ENCODE results near the gene TPP1.

Gene TPP1

DNA sequence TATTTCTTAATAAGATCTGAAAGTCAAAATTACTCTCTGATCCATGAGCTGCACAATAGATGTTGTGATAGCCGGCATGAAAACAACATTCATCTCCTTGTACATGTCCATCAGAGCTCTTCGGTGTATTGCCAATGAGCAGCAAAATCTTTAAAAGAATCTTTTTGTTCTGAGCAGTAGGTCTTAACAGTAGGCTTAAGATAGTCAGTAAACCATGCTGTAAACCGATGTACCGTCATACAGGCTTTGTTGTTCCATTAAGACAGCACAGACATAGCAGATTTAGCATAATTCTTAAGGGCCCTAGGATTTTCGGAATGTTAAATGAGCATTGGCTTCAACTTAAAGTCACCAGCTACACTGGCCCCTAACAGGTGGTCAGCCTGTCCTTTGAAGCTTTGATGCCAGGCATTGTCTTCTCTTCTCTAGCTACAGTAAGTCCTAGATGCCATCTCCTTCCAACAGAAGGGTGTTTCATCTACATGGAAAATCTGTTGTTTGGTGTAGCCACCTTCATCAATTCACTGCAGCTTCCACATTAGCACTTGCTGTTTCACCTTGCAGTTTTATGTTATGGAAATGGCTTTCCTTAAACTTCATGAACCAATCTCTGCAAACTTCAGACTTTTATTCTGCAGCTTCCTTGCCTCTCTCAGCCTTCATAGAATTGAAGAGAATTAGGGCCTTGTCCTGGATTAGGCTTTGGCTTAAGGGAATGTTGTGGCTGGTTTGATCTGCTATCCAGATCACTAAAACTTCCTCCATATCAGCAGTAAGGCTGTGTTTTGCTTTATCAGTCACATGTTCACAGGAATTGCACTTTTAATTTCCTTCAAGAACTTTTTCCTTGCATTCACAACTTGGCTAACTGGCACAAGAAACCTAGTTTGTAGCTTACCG is 44.2 kb downstream of the TPP1 start:
- TF ChIP-seq, protein P1, sequence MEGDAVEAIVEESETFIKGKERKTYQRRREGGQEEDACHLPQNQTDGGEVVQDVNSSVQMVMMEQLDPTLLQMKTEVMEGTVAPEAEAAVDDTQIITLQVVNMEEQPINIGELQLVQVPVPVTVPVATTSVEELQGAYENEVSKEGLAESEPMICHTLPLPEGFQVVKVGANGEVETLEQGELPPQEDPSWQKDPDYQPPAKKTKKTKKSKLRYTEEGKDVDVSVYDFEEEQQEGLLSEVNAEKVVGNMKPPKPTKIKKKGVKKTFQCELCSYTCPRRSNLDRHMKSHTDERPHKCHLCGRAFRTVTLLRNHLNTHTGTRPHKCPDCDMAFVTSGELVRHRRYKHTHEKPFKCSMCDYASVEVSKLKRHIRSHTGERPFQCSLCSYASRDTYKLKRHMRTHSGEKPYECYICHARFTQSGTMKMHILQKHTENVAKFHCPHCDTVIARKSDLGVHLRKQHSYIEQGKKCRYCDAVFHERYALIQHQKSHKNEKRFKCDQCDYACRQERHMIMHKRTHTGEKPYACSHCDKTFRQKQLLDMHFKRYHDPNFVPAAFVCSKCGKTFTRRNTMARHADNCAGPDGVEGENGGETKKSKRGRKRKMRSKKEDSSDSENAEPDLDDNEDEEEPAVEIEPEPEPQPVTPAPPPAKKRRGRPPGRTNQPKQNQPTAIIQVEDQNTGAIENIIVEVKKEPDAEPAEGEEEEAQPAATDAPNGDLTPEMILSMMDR (conservative IDR thresholded peaks at IDR 0.05; ENCODE audit: low read depth) = no peak
- H3K27ac ChIP-seq = no peak overlapping the region
- CTCF ChIA-PET = interaction anchor here (1.3 kb wide), 1 partner anchor 44 kb away, joined by 3 read pairs; no protein-coding TSS in a partner anchor
- POLR2A ChIA-PET (ENCODE audit: low non-redundant PET) = no interaction called here
- no peak for DNase-seq (ENCODE audit: low spot score)

DNA sequence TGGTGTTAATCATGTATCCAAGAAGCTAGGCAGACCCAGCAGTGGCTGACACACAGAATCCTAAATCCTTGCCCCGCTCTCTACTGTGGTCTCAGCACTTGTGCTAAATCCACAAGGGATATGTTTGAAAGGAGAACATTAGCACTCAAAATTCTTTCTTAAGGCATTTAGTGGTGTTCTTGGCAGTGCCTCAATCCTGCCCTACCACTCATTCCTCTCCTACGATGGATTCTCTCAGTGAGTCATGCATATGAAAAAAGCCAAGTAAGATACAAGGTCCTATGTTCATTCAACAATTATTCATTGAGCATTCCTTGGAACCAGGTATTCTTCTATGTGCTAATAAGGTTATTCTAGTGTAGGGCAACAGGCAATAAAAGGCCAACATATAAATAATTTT is 47.0 kb downstream of the TPP1 start:
- no peak overlapping the region for H3K27ac ChIP-seq
- ChIA-PET POLR2A (ENCODE audit: low non-redundant PET) (no interaction called here), CTCF (no interaction called here)
- no peak for DNase-seq (ENCODE audit: low spot score)
- TF ChIP-seq, protein P1 (conservative IDR thresholded peaks at IDR 0.05; ENCODE audit: low read depth) = no peak

DNA sequence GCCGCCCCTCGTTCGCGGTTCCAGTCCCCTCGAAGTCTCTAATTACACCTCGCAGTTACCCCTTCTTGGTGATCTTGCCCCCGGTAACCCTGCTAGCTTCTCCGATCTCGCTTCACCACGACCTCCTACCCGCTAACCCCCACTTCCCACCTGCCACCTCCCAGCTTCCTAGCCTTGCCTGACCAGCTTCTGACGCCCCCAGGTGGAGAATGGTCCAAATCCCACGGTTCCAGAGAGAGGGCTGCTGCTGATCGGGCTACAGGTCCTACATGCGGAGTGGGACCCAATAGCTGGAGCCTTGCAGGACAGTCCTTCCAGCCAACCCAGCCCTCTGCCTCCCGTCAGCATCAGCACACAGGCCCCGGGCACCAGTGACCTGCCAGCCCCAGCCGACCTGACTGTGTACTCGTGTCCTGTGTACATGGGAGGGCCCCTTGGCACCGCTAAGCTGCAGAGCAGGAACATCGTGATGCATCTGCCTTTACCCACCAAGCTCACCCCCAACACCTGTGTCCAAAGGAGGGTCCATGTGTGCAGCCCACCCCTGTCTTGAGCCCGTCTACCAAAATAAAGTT is 47.7 kb downstream of the TPP1 start:
- CTCF ChIA-PET = no interaction called here
- no peak overlapping the region for H3K27ac ChIP-seq
- DNase-seq (ENCODE audit: low spot score) = no peak
- TF ChIP-seq, protein P1 (conservative IDR thresholded peaks at IDR 0.05; ENCODE audit: low read depth) = no peak
- POLR2A ChIA-PET (ENCODE audit: low non-redundant PET) = no interaction called here

DNA sequence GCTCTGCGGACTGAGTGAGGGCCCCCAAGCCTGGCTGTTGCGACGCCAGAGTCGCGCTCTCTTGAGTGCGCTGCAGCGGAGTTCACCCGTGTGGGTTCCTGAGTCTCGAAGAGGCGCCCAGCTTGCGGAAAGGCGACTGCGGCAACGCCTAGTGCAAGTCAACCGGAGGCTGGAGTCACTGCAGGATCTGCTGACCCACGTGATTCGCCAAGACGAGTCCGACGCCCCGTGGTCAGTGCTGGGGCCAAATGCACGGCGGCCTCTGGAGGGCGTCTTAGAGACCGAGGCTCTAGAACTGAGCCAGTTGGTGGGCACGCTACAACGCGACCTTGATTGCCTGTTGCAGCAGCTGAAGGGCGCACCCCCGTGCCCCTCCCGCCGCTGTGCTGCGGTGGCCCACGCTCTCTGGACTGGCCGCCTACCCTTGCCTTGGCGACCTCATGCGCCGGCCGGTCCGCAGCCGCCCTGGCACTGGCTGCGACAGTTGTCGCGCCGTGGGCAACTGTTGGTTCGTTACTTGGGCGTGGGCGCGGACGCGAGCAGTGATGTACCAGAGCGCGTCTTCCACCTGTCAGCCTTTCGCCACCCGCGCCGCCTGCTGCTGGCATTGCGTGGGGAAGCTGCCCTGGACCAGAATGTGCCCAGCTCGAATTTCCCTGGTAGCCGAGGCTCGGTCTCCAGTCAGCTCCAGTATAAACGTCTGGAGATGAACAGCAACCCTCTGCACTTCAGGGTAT is 48.4 kb downstream of the TPP1 start:
- H3K27ac ChIP-seq = no peak overlapping the region
- POLR2A ChIA-PET (ENCODE audit: low non-redundant PET) = no interaction called here
- TF ChIP-seq, protein P1 (conservative IDR thresholded peaks at IDR 0.05; ENCODE audit: low read depth) = no peak
- no peak for DNase-seq (ENCODE audit: low spot score)
- CTCF ChIA-PET = no interaction called here

DNA sequence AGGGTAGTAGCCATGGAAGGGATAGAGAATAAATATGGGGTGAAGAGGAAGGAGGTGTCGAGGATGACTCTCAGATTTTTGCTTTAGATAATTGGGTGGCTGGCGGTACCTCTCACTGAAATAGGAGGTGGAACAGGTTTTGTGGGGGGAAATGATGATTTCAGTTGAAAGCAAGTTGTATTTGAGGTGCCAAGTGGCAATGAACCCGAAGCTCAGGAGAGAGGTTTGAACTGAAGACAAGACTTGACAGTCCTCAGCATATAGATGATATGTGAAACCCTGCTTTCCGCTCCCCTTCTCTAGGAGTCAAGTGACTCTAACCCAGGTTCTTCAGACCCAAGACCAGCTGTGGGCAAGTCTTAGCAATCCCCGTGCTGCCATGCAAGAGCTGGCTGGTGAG is 49.5 kb downstream of the TPP1 start:
- TF ChIP-seq, protein P1 (conservative IDR thresholded peaks at IDR 0.05; ENCODE audit: low read depth) = no peak
- ChIA-PET POLR2A (ENCODE audit: low non-redundant PET) (no interaction called here), CTCF (no interaction called here)
- no peak for DNase-seq (ENCODE audit: low spot score)
- no peak overlapping the region for H3K27ac ChIP-seq

DNA sequence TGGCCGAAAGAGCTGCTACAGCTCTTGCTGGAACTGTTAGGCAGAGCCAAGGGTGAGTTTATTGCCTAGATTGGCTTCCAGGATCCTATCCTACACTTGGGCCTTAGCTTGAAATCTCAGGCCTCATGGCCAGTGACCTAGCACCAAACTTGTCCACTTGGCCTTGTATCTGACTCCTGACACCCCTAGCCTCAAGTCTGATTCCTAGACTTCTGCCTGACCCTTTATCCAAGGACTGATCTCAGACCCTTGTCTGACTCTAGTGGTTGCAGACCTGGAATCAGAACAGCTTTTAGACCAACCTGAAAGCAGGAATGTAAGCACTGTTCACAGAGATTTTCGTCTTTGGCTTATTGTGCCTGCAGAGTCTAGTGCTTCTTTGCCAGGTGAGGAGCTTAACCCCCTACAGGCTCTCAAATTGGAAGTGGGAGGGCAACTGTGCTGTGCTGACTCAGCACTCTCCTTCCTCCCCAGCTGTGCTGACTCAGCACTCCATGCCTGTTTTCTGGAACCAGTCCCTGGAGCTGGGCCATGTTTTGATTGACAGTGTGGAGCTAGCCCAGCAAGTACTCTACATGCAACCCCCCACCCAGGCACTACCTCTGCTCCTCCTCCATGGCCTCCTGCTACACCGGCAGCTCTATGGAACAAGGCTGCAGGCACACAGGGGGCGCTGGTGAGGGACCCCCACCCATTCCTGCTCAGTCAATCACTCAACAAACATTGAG is 50.9 kb downstream of the TPP1 start:
- H3K27ac ChIP-seq = 0 out of 2 replicates have a peak overlapping the region, but pooled peaks have one; percentile 15
- POLR2A ChIA-PET (ENCODE audit: low non-redundant PET) = interaction anchor here (0.8 kb wide), 1 partner anchor 38 kb away, joined by 3 read pairs; no protein-coding TSS in a partner anchor
- CTCF ChIA-PET = interaction anchor here (0.5 to 0.7 kb wide), 2 partner anchors 28 to 393 kb away, joined by 3 read pairs; no protein-coding TSS in a partner anchor
- TF ChIP-seq, protein P1 (conservative IDR thresholded peaks at IDR 0.05; ENCODE audit: low read depth) = no peak
- peak; percentile 32 for DNase-seq (ENCODE audit: low spot score)

Measured in RWPE1 (cell line).